GM23248 (cell line): Measurements from ENCODE around the gene CIROP. TPM values are rescaled to one million over a fixed set of nuclear protein-coding genes. Genes with fewer than 3 reads are reported as not detected.

Experiments used
- DNase-seq: peaks from one replicate; pipeline ENCODE4 v3.0.0-alpha.2; 2015
- H2AFZ ChIP-seq: fragments of 200-600 bp; sonication (generic); 2 replicates; pipeline ENCODE4 v1.6.1; 2016; ENCODE audit warnings: antibody characterized with exemption
- H3F3A ChIP-seq: fragments of 200-600 bp; sonication (generic); 2 replicates; pipeline ENCODE4 v1.6.1; 2016; ENCODE audit warnings: mild to moderate bottlenecking, antibody characterized with exemption, mixed run types; ENCODE audit not compliant: insufficient read depth
- H3K27ac ChIP-seq: fragments of 200-600 bp; sonication (generic); 2 replicates; pipeline ENCODE4 v1.5.1; 2016; ENCODE audit warnings: mild to moderate bottlenecking
- H3K27me3 ChIP-seq: fragments of 200-600 bp; sonication (generic); replicated peaks from 2 replicates; pipeline ENCODE4 v1.6.1; 2016; ENCODE audit warnings: mild to moderate bottlenecking; ENCODE audit not compliant: insufficient read depth
- H3K36me3 ChIP-seq: fragments of 200-600 bp; sonication (generic); 2 replicates; pipeline ENCODE4 v1.6.1; 2016; ENCODE audit warnings: low read depth, mild to moderate bottlenecking
- H3K4me1 ChIP-seq: fragments of 200-600 bp; sonication (generic); 2 replicates; pipeline ENCODE4 v1.6.1; 2016; ENCODE audit warnings: mild to moderate bottlenecking; ENCODE audit not compliant: insufficient read depth
- H3K4me2 ChIP-seq: fragments of 200-600 bp; sonication (generic); one replicate; pipeline ENCODE4 v1.6.1; 2016; ENCODE audit warnings: mild to moderate bottlenecking; ENCODE audit not compliant: unreplicated experiment
- H3K4me3 ChIP-seq: fragments of 200-600 bp; sonication (generic); 2 replicates; pipeline ENCODE4 v1.5.1; 2016; ENCODE audit warnings: mild to moderate bottlenecking
- H3K79me2 ChIP-seq: fragments of 200-600 bp; sonication (generic); 2 replicates; pipeline ENCODE4 v1.6.1; 2016; ENCODE audit warnings: mild to moderate bottlenecking; ENCODE audit not compliant: insufficient read depth
- H3K9ac ChIP-seq: fragments of 200-600 bp; sonication (generic); 2 replicates; pipeline ENCODE4 v1.6.1; 2016; ENCODE audit warnings: mild to moderate bottlenecking
- H3K9me2 ChIP-seq: fragments of 200-600 bp; sonication (generic); 2 replicates; pipeline ENCODE4 v1.6.1; 2016; ENCODE audit warnings: mixed run types, mild to moderate bottlenecking, moderate library complexity; ENCODE audit not compliant: insufficient read depth
- H3K9me3 ChIP-seq: fragments of 200-600 bp; sonication (generic); one replicate; pipeline ENCODE4 v1.6.1; 2017; ENCODE audit warnings: low read depth
- H4K20me1 ChIP-seq: fragments of 200-600 bp; sonication (generic); 2 replicates; pipeline ENCODE4 v1.6.0; 2016; ENCODE audit not compliant: insufficient read depth
- EZH2 ChIP-seq: fragments of 200-600 bp; sonication (generic); IDR thresholded peaks from 2 replicates; pipeline ENCODE4 v1.6.1; 2018; ENCODE audit warnings: antibody characterized with exemption, mild to moderate bottlenecking; ENCODE audit not compliant: insufficient read depth, poor library complexity, severe bottlenecking
- EZH2phosphoT487 ChIP-seq: fragments of 200-600 bp; sonication (generic); IDR thresholded peaks from 2 replicates; pipeline ENCODE4 v1.6.1; 2018; ENCODE audit warnings: antibody characterized with exemption, moderate library complexity, mild to moderate bottlenecking, low read depth; ENCODE audit not compliant: insufficient read depth
- WGBS, 2 experiments: methylation state at CpG; one replicate each; pipeline ENCODE4 v1.1.6; 2015 to 2017; ENCODE audit warnings: low lambda C conversion rate in 2 of 2, low coverage in 1 of 2; ENCODE audit errors: missing lambda C conversion rate in 2 of 2; 5-methylcytosine and 5-hydroxymethylcytosine counted together
- in situ Hi-C: fragments of 300-500 bp; cut with MboI; formaldehyde crosslinking; loops from 2 replicates; pipeline ENCODE4 v1.15.0; 2020
- polyA plus RNA-seq: library from polyadenylated mRNA; unstranded; fragments of >200 nt; fragmentation: Nextera tagmentation; extraction: Ambion mirVana; gene quantifications from 2 replicates; pipeline ENCODE4 v1.2.1, GENCODE V29; 2016
- total RNA-seq: library from RNA; depleted of rRNA; stranded (reverse); fragments of >200 nt; shearing (Covaris generic); gene quantifications from 2 replicates; pipeline ENCODE4 v1.2.3, GENCODE V29; 2014

Gene CIROP
- total and polyA plus RNA-seq, 2 experiments from 2014 or later, result not detected

DNA sequence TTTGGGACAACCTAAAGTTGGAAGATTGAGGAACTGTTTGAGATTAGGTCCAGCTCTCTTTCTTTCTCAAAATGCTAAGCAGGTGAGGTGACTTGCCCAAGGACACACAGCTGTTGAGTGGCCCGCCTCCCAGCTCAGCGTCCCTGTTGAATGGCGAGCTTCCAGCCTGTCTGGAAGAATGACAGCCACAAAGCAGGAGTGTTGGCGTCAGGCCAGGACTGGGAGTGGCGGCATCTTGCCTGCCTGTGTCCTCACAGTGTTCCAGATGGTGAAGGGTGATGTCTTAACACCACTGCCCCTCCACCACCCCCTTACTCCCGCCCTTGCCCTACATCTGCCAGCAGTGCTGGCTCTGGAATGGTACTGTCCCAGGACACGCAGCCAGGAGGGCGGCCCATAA is 18.6 kb upstream of the CIROP start:
- H3K9ac ChIP-seq, result no peak overlapping the region
- no peak overlapping the region for H2AFZ ChIP-seq
- H4K20me1 ChIP-seq, result no peaks in the 10 kb centered on the region
- no peak for TF ChIP-seq EZH2phosphoT487
- no peak for TF ChIP-seq EZH2
- H3F3A ChIP-seq, result peaks cover 22% of the 10 kb centered on the region
- H3K4me3 ChIP-seq, result no peak overlapping the region
- H3K27me3 ChIP-seq, result no peaks in the 10 kb centered on the region
- no peaks in the 10 kb centered on the region for H3K36me3 ChIP-seq
- H3K4me2 ChIP-seq, result no peak overlapping the region
- H3K79me2 ChIP-seq, result no peaks in the 10 kb centered on the region
- no peak for DNase-seq
- H3K9me3 ChIP-seq, result no peaks in the 10 kb centered on the region
- 43 to 44% methylated on average over 7 to 8 of the region's 8 CpGs for WGBS, 2 experiments
- peaks cover 30% of the 10 kb centered on the region for H3K4me1 ChIP-seq
- no peaks in the 10 kb centered on the region for H3K9me2 ChIP-seq
- no peak overlapping the region for H3K27ac ChIP-seq
- in situ Hi-C loops, result no loop called here

GRCh38 chr14:23122086-23122485 is 17.3 kb upstream of the CIROP start:
- peaks cover 30% of the 10 kb centered on the region for H3K4me1 ChIP-seq
- 0 out of 2 replicates have a peak overlapping the region, but pooled peaks have one; percentile 46 for H3K9ac ChIP-seq
- in situ Hi-C loops, result no loop called here
- H3F3A ChIP-seq, result peaks cover 22% of the 10 kb centered on the region
- H2AFZ ChIP-seq, result no peak overlapping the region
- no peaks in the 10 kb centered on the region for H3K9me2 ChIP-seq
- H3K36me3 ChIP-seq, result no peaks in the 10 kb centered on the region
- no peaks in the 10 kb centered on the region for H3K79me2 ChIP-seq
- H3K27ac ChIP-seq, result peak overlapping the region; percentile 63
- H4K20me1 ChIP-seq, result no peaks in the 10 kb centered on the region
- TF ChIP-seq EZH2, result no peak
- TF ChIP-seq EZH2phosphoT487, result no peak
- DNase-seq, result no peak
- WGBS, 2 experiments, result 81 to 84% methylated on average over 6 of the region's 6 CpGs
- no peak overlapping the region for H3K4me2 ChIP-seq
- H3K9me3 ChIP-seq, result no peaks in the 10 kb centered on the region
- no peaks in the 10 kb centered on the region for H3K27me3 ChIP-seq
- no peak overlapping the region for H3K4me3 ChIP-seq

DNA sequence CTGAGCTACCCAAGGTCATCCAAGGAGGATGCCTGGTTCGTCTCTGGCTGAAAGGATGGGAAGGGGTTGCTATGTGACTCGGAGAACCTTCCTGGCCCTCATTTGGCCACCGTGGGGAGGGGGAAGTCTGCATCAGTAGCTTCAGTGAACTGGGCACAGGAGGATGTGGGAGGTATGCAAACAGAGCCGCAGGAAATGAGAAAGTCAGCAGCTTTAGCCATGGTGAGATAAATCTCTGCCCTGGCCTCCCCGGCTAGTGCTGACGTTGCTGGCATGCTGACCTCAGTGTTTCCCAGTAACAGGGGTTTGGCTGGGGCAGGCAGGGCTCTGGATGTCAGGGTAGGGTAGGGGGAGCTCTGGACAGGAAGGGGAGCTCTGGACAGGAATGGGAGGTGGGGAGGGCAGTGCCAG is 16.6 kb upstream of the CIROP start:
- peak; percentile 83 for DNase-seq
- WGBS, 2 experiments, result 5 to 12% methylated on average over 6 of the region's 6 CpGs
- Histone ChIP-seq H3K4me3 (no peak overlapping the region), H3K9ac (peak overlapping the region; percentile 46), H3K79me2 (no peaks in the 10 kb centered on the region), H3F3A (peaks cover 22% of the 10 kb centered on the region), H2AFZ (peak overlapping the region; percentile 70), H3K4me1 (peaks cover 30% of the 10 kb centered on the region), H3K9me3 (no peaks in the 10 kb centered on the region), H3K4me2 (peak overlapping the region; percentile 62), H3K27me3 (no peaks in the 10 kb centered on the region), H3K9me2 (no peaks in the 10 kb centered on the region), H3K36me3 (no peaks in the 10 kb centered on the region), H4K20me1 (no peaks in the 10 kb centered on the region), H3K27ac (peak overlapping the region; percentile 63)
- in situ Hi-C loops, result no loop called here
- TF ChIP-seq EZH2, result no peak
- TF ChIP-seq EZH2phosphoT487, result no peak

GRCh38 chr14:23120541-23121251 is 15.9 kb upstream of the CIROP start:
- in situ Hi-C loops, result no loop called here
- peak overlapping the region; percentile 62 for H3K4me2 ChIP-seq
- peak overlapping the region; percentile 46 for H3K9ac ChIP-seq
- H3K9me3 ChIP-seq, result no peaks in the 10 kb centered on the region
- peak overlapping the region; percentile 63 for H3K27ac ChIP-seq
- peak overlapping the region; percentile 70 for H2AFZ ChIP-seq
- no peak overlapping the region for H3K4me3 ChIP-seq
- no peaks in the 10 kb centered on the region for H3K36me3 ChIP-seq
- no peak for TF ChIP-seq EZH2
- no peak for TF ChIP-seq EZH2phosphoT487
- H3K9me2 ChIP-seq, result no peaks in the 10 kb centered on the region
- no peaks in the 10 kb centered on the region for H3K79me2 ChIP-seq
- H4K20me1 ChIP-seq, result no peaks in the 10 kb centered on the region
- H3F3A ChIP-seq, result peaks cover 22% of the 10 kb centered on the region
- peak; percentile 93 for DNase-seq
- 21 to 23% methylated on average over 9 of the region's 9 CpGs for WGBS, 2 experiments
- H3K27me3 ChIP-seq, result no peaks in the 10 kb centered on the region
- peaks cover 33% of the 10 kb centered on the region for H3K4me1 ChIP-seq
